ENCODE measurements around the gene EFCAB12.
A peak's percentile ranks its signal among the peaks of the same experiment; 100 is the strongest.
"Not testable (repeated sequence)": the region's sequence is repeated elsewhere in the genome, so short reads cannot be mapped to it uniquely, and the experiment has no call there.

Gene EFCAB12

GRCh38 chr3:129403450-129403849 is 25.0 kb downstream of the EFCAB12 start:
- TF ChIP-seq GATA1 (IDR thresholded peaks at IDR 0.05; ENCODE audit: low read depth, low read length) (no peak), POLR2A (IDR thresholded peaks at IDR 0.05; ENCODE audit: low read length) (no peak)
- no peak for DNase-seq

- DNase-seq, result no peak
- no peak for TF ChIP-seq POLR2A (IDR thresholded peaks at IDR 0.05; ENCODE audit: low read length)
- no peak for TF ChIP-seq GATA1 (IDR thresholded peaks at IDR 0.05; ENCODE audit: low read depth, low read length)
These were observed 25.8 kb downstream of the EFCAB12 start for GRCh38 chr3:129402616-129403015.

DNA sequence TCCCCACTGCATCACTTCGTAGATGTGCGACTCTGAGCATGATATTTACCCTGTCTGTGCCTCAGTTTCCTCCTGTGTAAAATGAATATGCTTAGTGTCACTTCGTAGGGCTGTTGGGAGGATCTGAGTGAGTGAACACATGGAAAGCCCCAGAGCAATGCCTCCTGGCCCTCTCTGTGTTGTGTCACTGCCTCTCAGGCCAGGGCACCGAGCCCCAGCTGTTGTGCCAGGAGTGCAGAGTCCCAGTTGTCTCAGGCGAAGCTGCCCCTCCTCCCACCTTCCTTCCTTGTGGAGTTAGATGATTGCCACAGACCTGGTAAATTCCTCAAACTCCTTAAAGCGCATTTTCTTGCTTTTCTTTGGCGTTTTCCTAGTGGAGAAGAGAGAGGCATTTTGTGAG is 26.2 kb downstream of the EFCAB12 start:
- no peak for DNase-seq
- TF ChIP-seq GATA1 (IDR thresholded peaks at IDR 0.05; ENCODE audit: low read depth, low read length), result no peak
- TF ChIP-seq POLR2A (IDR thresholded peaks at IDR 0.05; ENCODE audit: low read length), result no peak

DNA sequence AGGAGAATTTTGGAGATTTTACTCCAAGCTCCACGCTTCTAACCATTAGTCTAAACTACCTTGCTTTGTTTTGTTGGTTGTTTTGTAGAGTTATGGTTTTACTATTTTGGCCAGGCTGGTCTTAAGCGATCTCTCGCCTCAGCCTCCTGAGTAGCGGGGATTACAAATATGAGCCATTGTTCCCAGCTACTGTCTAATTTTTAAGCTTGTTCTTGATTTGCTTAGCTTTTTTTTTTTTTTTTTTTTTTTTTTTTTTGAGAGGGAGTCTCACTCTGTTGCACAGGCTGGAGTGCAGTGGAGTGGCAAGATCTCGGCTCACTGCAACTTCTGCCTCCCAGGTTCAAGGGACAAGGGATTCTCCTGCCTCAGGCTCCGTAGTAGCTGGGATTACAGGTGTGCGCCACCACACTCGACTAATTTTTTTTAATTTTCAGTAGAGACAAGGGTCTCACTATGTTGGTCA is 28.5 kb downstream of the EFCAB12 start:
- peak in 1 of 2 experiments; percentile 74 for DNase-seq
- peak; percentile 72 for TF ChIP-seq POLR2A (IDR thresholded peaks at IDR 0.05; ENCODE audit: low read length)
- no peak for TF ChIP-seq GATA1 (IDR thresholded peaks at IDR 0.05; ENCODE audit: low read depth, low read length)

DNA sequence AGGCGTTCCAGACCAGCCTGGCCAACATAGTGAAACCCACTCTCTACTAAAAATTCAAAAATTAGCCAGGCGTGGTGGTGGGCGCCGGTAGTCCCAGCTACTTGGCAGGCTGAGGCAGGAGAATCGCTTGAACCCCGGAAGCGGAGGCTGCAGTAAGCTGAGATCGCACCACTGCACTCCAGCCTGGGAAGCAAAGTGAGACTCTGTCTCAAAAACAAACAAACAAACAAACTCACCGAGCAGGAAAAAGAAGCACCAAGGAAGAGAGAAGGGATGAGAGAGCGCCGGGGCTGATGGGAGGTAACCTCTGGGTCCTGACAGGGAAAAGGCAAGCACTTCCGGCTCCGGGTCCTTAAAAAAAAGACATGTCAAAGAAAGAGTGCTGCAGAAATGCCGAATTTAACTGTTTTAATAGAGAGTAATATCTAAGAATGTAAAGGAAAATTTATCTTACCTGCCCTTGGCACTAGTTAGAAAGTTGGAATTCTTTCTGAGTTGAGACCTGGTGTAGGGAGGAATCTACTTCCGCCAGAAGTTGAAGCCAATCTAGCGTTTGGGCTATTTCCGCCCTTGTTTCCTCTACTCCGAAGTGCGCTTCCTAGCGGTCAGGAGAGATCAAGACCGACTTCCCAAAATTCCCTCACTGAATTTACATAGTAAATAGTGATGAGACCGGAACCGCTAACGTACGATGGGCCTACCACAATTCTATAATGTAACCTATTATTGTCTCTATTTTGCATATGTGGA is 29.1 kb downstream of the EFCAB12 start:
- no peak for TF ChIP-seq POLR2A (IDR thresholded peaks at IDR 0.05; ENCODE audit: low read length)
- no peak for TF ChIP-seq GATA1 (IDR thresholded peaks at IDR 0.05; ENCODE audit: low read depth, low read length)
- peak; percentile 94 to 95 for DNase-seq

DNA sequence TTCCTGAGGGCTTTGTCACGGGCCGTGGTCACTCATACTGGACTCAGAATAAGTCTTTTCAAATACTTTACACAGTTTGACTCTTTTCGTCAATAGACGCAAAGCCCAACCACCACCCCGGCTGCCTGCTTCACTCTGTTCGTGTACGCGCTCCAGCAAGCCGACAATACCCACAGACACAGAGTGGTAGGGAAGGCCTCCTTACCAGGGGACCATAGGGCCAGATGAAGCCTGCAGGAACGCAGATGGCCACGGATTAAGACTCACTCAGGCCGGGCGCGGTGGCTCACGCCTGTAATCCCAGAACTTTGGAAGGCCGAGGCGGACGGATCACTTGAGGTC is 29.7 kb downstream of the EFCAB12 start:
- no peak for TF ChIP-seq GATA1 (IDR thresholded peaks at IDR 0.05; ENCODE audit: low read depth, low read length)
- TF ChIP-seq POLR2A (IDR thresholded peaks at IDR 0.05; ENCODE audit: low read length), result no peak
- DNase-seq, result peak; percentile 66 to 67

- not testable (repeated sequence) for DNase-seq
These were observed 34.5 kb downstream of the EFCAB12 start for GRCh38 chr3:129393760-129394564.

- DNase-seq, result no peak
- TF ChIP-seq POLR2A (IDR thresholded peaks at IDR 0.05; ENCODE audit: low read length), result no peak
- no peak for TF ChIP-seq GATA1 (IDR thresholded peaks at IDR 0.05; ENCODE audit: low read depth, low read length)
These were observed 35.2 kb downstream of the EFCAB12 start for GRCh38 chr3:129393271-129393670.

DNA sequence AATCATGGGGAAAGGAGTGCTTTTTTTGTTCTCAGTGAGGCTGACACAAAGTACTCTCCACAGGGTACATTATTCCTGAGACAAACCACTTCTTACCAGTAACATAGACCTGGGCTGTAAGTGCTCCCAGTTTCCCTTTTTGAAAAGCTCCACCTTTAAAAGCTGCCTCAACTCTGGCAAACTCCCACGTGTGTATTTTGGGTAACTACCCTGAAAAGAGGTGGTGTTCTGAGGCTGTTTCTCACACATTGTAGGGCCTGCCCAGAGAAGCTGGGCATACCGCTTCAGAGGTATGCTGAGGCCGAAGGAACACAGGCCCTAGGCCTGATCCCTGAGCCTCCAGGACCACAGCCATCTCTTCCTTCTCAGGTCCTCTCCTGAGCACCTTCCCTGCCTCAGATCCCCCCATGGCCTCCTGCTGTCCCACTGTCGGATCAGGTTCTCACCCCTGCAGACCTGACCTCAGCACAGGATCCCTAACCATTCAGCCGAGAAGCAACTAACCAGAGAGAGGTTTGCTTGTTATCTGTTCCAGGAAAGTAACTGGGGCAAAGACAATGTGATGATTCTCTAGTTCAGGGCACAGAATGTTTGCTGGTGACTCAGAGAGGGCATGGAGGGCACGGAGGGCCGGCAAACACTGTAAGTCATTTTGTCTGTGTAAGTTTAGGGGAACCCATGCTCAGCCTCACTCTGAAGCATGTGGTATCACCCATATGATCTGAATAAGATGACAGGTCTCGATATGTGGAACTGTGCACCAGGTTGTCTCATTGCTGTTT is 36.1 kb downstream of the EFCAB12 start:
- DNase-seq, result not testable (repeated sequence)

DNA sequence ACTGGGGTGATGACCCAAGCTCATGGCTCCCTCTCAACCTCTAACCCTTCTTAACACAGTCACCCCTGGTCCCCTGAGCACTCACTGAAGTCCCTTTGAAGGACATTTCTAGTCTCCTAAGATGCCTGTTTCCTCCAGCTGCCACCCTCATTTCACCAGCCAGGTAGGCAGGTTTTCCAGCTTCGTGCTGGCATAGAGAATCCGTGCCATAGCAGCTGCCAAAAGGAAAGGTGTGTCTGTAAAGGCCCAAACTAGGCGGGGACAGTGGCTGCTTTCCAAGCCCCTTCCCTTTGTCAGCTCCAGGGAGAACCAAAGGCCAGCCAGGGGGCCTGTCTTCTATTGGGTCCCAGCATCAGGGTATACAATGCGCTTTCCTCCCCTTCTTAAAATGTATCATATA is 36.9 kb downstream of the EFCAB12 start:
- DNase-seq, result not testable (repeated sequence)

DNA sequence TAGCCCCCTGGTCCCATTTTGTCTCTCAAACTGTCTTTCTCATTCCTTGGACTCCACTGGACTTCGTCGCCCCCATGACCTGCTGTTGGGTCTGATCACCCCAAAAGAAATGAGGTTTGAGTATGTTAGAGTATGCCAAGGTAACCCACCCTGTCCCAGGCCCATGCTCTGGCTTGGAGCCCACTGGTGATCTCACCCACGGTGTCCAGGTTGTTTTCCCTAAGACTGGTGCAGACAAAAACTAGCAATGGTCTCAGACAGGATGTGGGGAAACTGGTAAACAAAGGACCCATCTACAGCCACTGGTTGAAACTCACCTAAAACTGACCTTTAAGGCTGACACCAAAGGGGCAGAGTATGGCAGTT is 38.9 kb downstream of the EFCAB12 start:
- DNase-seq, result no peak
- TF ChIP-seq POLR2A (IDR thresholded peaks at IDR 0.05; ENCODE audit: low read length), result no peak
- no peak for TF ChIP-seq GATA1 (IDR thresholded peaks at IDR 0.05; ENCODE audit: low read depth, low read length)

- not testable (repeated sequence) for DNase-seq
These were observed 39.5 kb downstream of the EFCAB12 start for GRCh38 chr3:129388791-129389571.

GRCh38 chr3:129387487-129387886 is 40.9 kb downstream of the EFCAB12 start:
- DNase-seq, result no peak
- no peak for TF ChIP-seq GATA1 (IDR thresholded peaks at IDR 0.05; ENCODE audit: low read depth, low read length)
- TF ChIP-seq POLR2A (IDR thresholded peaks at IDR 0.05; ENCODE audit: low read length), result no peak

DNA sequence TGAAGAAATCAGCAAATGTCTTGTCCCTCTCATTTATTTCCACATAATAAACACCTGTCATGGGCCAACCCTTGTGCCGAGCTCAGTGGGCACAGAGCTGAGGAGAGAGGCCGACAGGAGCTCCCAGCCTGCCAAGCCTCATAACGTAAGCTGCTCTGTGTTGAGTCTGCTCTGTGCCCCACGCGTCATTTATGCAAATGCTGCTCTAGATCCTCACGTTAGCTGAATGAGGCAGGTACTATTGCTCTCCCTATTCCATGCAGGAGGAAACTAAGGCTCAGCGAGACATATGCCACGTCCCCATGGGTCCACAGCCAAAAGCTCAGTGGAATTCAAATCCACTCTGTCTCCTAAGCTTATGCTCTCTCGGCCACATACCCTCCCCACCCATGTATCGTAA is 41.5 kb downstream of the EFCAB12 start:
- TF ChIP-seq GATA1 (IDR thresholded peaks at IDR 0.05; ENCODE audit: low read depth, low read length) (no peak), POLR2A (IDR thresholded peaks at IDR 0.05; ENCODE audit: low read length) (no peak)
- no peak for DNase-seq
